Fibroblast of the aortic adventitia (primary cell): ENCODE data around the gene PLEKHF1. TPM values are rescaled to one million over a fixed set of nuclear protein-coding genes. Genes with fewer than 3 reads are reported as not detected.

Source experiments
- DNase-seq: peaks from one replicate; pipeline ENCODE4 v3.0.0-alpha.2; 2010; ENCODE audit warnings: low read depth
- H3K4me3 ChIP-seq: 2 replicates; pipeline ENCODE4 v1.5.1; 2011; ENCODE audit warnings: low read depth, mild to moderate bottlenecking, control low read depth, low read length, moderate library complexity
- total RNA-seq: library from RNA; depleted of rRNA; stranded (reverse); fragments of >200 nt; gene quantifications from 2 replicates; pipeline ENCODE4 v1.2.3, GENCODE V29; 2012; ENCODE audit warnings: low replicate concordance
- TF ChIP-seq, protein P1 (sequence below): IDR thresholded peaks from 2 replicates; pipeline ENCODE4 v1.5.1; 2011; ENCODE audit warnings: mild to moderate bottlenecking, low read length, control low read depth, inconsistent platforms; ENCODE audit not compliant: insufficient read depth

Gene PLEKHF1
- total RNA-seq, 1 donor, result 29.4 TPM

DNA sequence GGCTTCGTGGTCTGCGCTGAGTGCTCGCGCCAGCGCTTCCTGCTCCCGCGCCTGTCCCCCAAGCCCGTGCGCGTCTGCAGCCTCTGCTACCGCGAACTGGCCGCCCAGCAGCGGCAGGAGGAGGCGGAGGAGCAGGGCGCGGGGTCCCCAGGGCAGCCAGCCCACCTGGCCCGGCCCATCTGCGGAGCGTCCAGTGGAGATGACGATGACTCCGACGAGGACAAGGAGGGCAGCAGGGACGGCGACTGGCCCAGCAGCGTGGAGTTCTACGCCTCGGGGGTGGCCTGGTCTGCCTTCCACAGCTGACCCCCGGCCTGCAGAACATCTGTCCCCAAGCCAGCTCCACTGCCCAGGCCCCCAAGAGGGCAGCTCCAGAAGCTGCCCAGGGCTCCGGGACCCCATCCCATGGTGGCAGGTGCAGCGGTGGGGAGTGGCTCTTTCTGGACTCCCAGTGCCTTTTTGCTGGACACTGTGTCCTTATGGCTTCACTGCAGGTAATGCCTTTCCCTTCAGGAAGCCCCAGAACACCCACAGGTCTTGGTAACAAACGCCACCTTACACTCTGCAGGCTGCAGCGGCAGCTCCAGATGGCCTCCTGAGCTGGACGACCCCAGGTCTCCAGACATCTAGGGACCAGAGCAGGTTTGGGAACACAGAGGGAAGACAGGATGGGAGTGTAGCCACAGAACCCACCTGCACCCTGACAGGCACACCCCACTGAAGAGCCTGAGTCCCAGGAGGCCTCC, 9.3 kb downstream of the PLEKHF1 start:
- TF ChIP-seq, protein P1, sequence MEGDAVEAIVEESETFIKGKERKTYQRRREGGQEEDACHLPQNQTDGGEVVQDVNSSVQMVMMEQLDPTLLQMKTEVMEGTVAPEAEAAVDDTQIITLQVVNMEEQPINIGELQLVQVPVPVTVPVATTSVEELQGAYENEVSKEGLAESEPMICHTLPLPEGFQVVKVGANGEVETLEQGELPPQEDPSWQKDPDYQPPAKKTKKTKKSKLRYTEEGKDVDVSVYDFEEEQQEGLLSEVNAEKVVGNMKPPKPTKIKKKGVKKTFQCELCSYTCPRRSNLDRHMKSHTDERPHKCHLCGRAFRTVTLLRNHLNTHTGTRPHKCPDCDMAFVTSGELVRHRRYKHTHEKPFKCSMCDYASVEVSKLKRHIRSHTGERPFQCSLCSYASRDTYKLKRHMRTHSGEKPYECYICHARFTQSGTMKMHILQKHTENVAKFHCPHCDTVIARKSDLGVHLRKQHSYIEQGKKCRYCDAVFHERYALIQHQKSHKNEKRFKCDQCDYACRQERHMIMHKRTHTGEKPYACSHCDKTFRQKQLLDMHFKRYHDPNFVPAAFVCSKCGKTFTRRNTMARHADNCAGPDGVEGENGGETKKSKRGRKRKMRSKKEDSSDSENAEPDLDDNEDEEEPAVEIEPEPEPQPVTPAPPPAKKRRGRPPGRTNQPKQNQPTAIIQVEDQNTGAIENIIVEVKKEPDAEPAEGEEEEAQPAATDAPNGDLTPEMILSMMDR, result no peak
- H3K4me3 ChIP-seq, result no peak overlapping the region
- DNase-seq, result no peak

GRCh38 chr19:29675120-29675649, 9.9 kb downstream of the PLEKHF1 start:
- no peak overlapping the region for H3K4me3 ChIP-seq
- TF ChIP-seq, protein P1, result no peak
- no peak for DNase-seq

GRCh38 chr19:29675650-29676186, 10.5 kb downstream of the PLEKHF1 start:
- H3K4me3 ChIP-seq, result no peak overlapping the region
- TF ChIP-seq, protein P1, result no peak
- no peak for DNase-seq

DNA sequence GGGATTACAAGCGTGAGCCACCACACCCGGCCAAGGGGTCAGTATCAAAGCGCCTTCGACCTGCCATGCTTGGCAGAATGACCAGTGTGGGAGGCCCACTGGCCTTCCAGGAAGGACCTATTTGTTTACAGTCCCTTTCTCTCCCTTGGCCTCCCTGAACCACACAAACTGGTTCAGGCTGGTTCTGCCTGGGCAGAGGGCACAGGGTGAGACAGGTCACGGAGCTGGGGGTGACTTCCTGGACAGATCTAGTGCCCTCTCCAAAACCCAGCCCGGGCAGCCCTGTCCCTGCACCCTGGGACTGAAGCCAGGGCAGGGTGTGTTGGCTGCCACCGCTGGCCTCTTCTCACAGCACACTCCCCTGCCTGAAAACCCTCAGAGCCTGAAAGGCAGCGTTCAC, 11.3 kb downstream of the PLEKHF1 start:
- DNase-seq, result no peak

DNA sequence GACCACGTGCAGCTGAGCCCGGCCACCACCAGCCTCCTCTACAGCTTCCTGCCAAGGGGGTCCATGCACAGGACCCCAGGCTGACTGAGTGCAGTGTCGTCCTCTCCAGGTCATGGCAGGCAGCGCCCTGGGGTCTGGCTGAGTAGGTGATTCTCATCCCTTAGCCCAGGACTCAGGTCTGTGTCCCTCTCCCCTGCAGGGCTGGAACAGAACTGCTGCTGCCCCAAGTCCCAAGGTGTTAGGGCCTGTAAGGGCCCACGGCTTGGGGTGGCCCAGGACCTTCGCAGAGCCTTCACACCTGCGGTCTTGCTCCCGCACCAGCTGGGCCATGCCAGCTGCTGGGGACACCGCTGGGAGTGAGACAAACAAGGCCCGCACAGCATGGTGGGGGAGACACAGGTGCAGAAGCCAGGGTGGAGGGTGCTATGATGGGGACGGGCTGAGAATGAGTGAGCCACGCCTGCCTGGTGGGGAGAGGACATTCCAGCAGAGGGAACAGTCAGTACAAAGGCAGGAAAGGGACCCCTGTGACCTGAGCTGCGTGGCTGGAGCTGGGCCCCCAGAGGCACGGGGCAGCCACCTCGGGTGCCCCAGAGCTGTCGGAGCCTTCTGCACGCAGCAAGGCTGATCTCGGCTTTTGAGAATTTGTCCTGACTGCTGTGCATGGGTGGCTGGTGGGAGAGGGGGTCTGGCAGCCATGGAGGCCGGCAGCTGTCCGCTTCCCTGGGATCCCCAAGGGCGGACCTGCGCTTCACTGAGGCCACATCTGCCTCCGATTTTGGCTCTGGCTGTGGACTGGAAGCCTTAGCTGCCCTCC, 11.9 kb downstream of the PLEKHF1 start:
- TF ChIP-seq, protein P1, result no peak
- no peak overlapping the region for H3K4me3 ChIP-seq
- DNase-seq, result no peak

More for the DNA sequence above, 11.3 kb downstream of the PLEKHF1 start:
- no peak overlapping the region for H3K4me3 ChIP-seq
- TF ChIP-seq, protein P1, result no peak

DNA sequence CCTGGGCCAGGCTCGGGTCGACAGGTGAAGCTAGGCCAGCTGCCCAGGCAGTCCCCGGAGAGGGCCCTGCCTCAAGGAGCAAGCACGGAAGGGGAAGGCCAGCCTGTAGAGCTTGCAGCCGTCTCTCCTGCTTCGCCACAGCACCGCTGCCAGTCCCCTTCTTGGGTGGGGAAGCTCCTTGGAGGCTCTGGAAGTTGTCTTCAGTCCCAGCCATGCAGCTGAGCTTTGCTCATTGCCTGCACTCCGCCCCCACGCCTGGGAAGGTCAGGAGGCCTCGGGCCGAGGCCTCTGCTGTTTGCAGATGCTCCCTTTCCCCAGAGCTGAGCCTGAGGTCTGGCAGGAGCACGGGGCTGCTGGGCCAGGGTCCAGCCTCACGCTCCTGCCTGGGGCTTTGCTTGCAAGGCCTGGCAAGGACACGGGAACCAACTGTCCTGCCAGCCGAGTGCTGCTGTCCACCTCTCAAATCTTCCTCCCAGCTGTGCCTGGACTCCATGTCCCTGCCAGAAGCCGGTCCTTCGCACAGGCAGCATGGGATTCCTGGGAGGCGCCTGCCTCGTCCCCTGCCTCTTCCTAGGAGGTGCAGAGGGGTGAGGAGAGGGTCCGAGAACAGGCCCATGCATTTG, 13.3 kb downstream of the PLEKHF1 start:
- DNase-seq, result no peak
- TF ChIP-seq, protein P1, result no peak
- no peak overlapping the region for H3K4me3 ChIP-seq
